ENCODE data around the gene PRKG1. TPM values are rescaled to one million over a fixed set of nuclear protein-coding genes. Genes with fewer than 3 reads are reported as not detected.

PRKG1 gene
- 1 to 10 TPM in 3 of 4 donors, under 1 TPM in 1; 0.63 to 4.3 (median 2.1) TPM for total RNA-seq

GRCh38 chr10:51074238-51075028, at the start of gene PRKG1:
Gene PRKG1, plus strand, starts transcription at chr10:51074487.
- intact Hi-C loops (cut with DNase I; ENCODE audit: low total_unique reads), result no loop called here
- WGBS, 2 donors, result 0 to 1% methylated on average over 42 to 47 of the region's 59 CpGs
- DNase-seq (ENCODE audit: low spot score in 2 of 2), result peak; percentile 55 to 95
- peak within 1 kb of the TSS; percentile 44 for H3K4me3 ChIP-seq (ENCODE audit: low read depth, poor library complexity, severe bottlenecking)
- no peak for TF ChIP-seq POLR2A (IDR thresholded peaks at IDR 0.05)
- TF ChIP-seq CTCF (IDR thresholded peaks at IDR 0.05), result no peak

GRCh38 chr10:51028420-51028819, 45.9 kb upstream of the PRKG1 start:
- intact Hi-C loops (cut with DNase I; ENCODE audit: low total_unique reads), result no loop called here
- no peak for DNase-seq (ENCODE audit: low spot score in 2 of 2)
- H3K4me3 ChIP-seq (ENCODE audit: low read depth, poor library complexity, severe bottlenecking), result no peak overlapping the region
- no peak for TF ChIP-seq POLR2A (IDR thresholded peaks at IDR 0.05)
- no peak for TF ChIP-seq CTCF (IDR thresholded peaks at IDR 0.05)

GRCh38 chr10:51029172-51029641, 45.1 kb upstream of the PRKG1 start:
- no peak overlapping the region for H3K4me3 ChIP-seq (ENCODE audit: low read depth, poor library complexity, severe bottlenecking)
- intact Hi-C loops (cut with DNase I; ENCODE audit: low total_unique reads), result no loop called here
- 31 to 42% methylated on average over 2 of the region's 2 CpGs for WGBS, 2 donors
- no peak for TF ChIP-seq CTCF (IDR thresholded peaks at IDR 0.05)
- no peak for TF ChIP-seq POLR2A (IDR thresholded peaks at IDR 0.05)
- peak in 1 of 2 donors; percentile 33 for DNase-seq (ENCODE audit: low spot score in 2 of 2)

GRCh38 chr10:51030480-51030879, 43.8 kb upstream of the PRKG1 start:
- no peak for TF ChIP-seq POLR2A (IDR thresholded peaks at IDR 0.05)
- TF ChIP-seq CTCF (IDR thresholded peaks at IDR 0.05), result no peak
- no peak for DNase-seq (ENCODE audit: low spot score in 2 of 2)

GRCh38 chr10:51031950-51032349, 42.3 kb upstream of the PRKG1 start:
- intact Hi-C loops (cut with DNase I; ENCODE audit: low total_unique reads), result no loop called here

More at GRCh38 chr10:51030480-51030879, 43.8 kb upstream of the PRKG1 start:
- no peak overlapping the region for H3K4me3 ChIP-seq (ENCODE audit: low read depth, poor library complexity, severe bottlenecking)
- WGBS, 2 donors, result 68 to 81% methylated on average over 2 of the region's 2 CpGs
- intact Hi-C loops (cut with DNase I; ENCODE audit: low total_unique reads), result no loop called here

More at GRCh38 chr10:51031950-51032349, 42.3 kb upstream of the PRKG1 start:
- TF ChIP-seq CTCF (IDR thresholded peaks at IDR 0.05) (no peak), POLR2A (IDR thresholded peaks at IDR 0.05) (no peak)
- DNase-seq (ENCODE audit: low spot score in 2 of 2), result no peak
- H3K4me3 ChIP-seq (ENCODE audit: low read depth, poor library complexity, severe bottlenecking), result no peak overlapping the region
